ENCODE data around the gene DERA.

The DERA gene

DNA sequence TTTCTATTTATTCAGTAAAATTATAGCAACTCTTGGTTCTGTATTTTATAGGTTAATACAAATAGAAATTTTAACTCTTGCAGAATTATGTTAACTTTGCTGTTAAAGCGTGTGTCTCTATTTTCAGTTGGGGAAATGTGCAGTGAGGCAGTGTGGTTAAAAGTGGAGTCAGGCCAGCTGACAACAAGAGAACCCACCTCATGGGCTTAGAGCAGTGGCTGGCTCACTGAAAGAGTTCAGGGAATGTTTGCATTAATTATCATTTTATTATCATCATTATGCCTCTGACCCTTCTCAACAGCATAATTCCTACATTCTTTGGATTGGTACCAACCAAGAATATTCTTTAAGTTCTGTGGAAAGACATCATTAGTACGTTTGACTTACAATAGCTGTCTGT lies 163.8 kb downstream of the DERA start:
- Histone ChIP-seq H3K27ac (ENCODE audit: low read depth, low read length, poor library complexity, severe bottlenecking) (no peak overlapping the region), H3K36me3 (ENCODE audit: insufficient read depth, low read length) (no peaks in the 10 kb centered on the region), H4K20me1 (ENCODE audit: insufficient read depth, low read length) (no peaks in the 10 kb centered on the region), H3K9me3 (ENCODE audit: low read length) (no peaks in the 10 kb centered on the region), H3K4me2 (ENCODE audit: low read length) (no peak overlapping the region), H3K79me2 (ENCODE audit: insufficient read depth, low read length) (no peaks in the 10 kb centered on the region), H3K27me3 (ENCODE audit: insufficient read depth, low read length) (no peaks in the 10 kb centered on the region), H3K4me1 (ENCODE audit: insufficient read depth, low read length, severe bottlenecking) (no peaks in the 10 kb centered on the region), H2AFZ (ENCODE audit: low read length) (no peak overlapping the region), H3K4me3 (ENCODE audit: low read depth, low read length, poor library complexity, severe bottlenecking) (no peak overlapping the region), H3K9ac (ENCODE audit: low read length) (no peak overlapping the region), H3K9me2 (ENCODE audit: low read depth, low read length) (no peaks in the 10 kb centered on the region), H3F3A (ENCODE audit: insufficient read depth, low read length) (no peaks in the 10 kb centered on the region)
- TF ChIP-seq, protein P1, sequence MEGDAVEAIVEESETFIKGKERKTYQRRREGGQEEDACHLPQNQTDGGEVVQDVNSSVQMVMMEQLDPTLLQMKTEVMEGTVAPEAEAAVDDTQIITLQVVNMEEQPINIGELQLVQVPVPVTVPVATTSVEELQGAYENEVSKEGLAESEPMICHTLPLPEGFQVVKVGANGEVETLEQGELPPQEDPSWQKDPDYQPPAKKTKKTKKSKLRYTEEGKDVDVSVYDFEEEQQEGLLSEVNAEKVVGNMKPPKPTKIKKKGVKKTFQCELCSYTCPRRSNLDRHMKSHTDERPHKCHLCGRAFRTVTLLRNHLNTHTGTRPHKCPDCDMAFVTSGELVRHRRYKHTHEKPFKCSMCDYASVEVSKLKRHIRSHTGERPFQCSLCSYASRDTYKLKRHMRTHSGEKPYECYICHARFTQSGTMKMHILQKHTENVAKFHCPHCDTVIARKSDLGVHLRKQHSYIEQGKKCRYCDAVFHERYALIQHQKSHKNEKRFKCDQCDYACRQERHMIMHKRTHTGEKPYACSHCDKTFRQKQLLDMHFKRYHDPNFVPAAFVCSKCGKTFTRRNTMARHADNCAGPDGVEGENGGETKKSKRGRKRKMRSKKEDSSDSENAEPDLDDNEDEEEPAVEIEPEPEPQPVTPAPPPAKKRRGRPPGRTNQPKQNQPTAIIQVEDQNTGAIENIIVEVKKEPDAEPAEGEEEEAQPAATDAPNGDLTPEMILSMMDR (IDR thresholded peaks at IDR 0.05; ENCODE audit: low read length): no peak
- TF ChIP-seq EZH2 (IDR thresholded peaks at IDR 0.05; ENCODE audit: borderline replicate concordance, low read length): no peak

- Histone ChIP-seq H3F3A (ENCODE audit: insufficient read depth, low read length) (no peaks in the 10 kb centered on the region), H3K27me3 (ENCODE audit: insufficient read depth, low read length) (no peaks in the 10 kb centered on the region), H2AFZ (ENCODE audit: low read length) (no peak overlapping the region), H3K9me3 (ENCODE audit: low read length) (no peaks in the 10 kb centered on the region), H4K20me1 (ENCODE audit: insufficient read depth, low read length) (no peaks in the 10 kb centered on the region), H3K36me3 (ENCODE audit: insufficient read depth, low read length) (no peaks in the 10 kb centered on the region), H3K79me2 (ENCODE audit: insufficient read depth, low read length) (no peaks in the 10 kb centered on the region), H3K4me3 (ENCODE audit: low read depth, low read length, poor library complexity, severe bottlenecking) (no peak overlapping the region), H3K9ac (ENCODE audit: low read length) (no peak overlapping the region), H3K4me2 (ENCODE audit: low read length) (no peak overlapping the region), H3K4me1 (ENCODE audit: insufficient read depth, low read length, severe bottlenecking) (no peaks in the 10 kb centered on the region), H3K27ac (ENCODE audit: low read depth, low read length, poor library complexity, severe bottlenecking) (no peak overlapping the region), H3K9me2 (ENCODE audit: low read depth, low read length) (no peaks in the 10 kb centered on the region)
- TF ChIP-seq EZH2 (IDR thresholded peaks at IDR 0.05; ENCODE audit: borderline replicate concordance, low read length): no peak
- TF ChIP-seq, protein P1 (IDR thresholded peaks at IDR 0.05; ENCODE audit: low read length): no peak
Measured at GRCh38 chr12:16075887-16076286, 164.8 kb downstream of the DERA start.

GRCh38 chr12:16076557-16076956 lies 165.4 kb downstream of the DERA start:
- Histone ChIP-seq H3K27me3 (ENCODE audit: insufficient read depth, low read length) (no peaks in the 10 kb centered on the region), H3K4me2 (ENCODE audit: low read length) (no peak overlapping the region), H2AFZ (ENCODE audit: low read length) (no peak overlapping the region), H3K27ac (ENCODE audit: low read depth, low read length, poor library complexity, severe bottlenecking) (no peak overlapping the region), H3K9me3 (ENCODE audit: low read length) (no peaks in the 10 kb centered on the region), H3K36me3 (ENCODE audit: insufficient read depth, low read length) (no peaks in the 10 kb centered on the region), H3K4me3 (ENCODE audit: low read depth, low read length, poor library complexity, severe bottlenecking) (no peak overlapping the region), H3K79me2 (ENCODE audit: insufficient read depth, low read length) (no peaks in the 10 kb centered on the region), H3F3A (ENCODE audit: insufficient read depth, low read length) (no peaks in the 10 kb centered on the region), H3K9me2 (ENCODE audit: low read depth, low read length) (no peaks in the 10 kb centered on the region), H4K20me1 (ENCODE audit: insufficient read depth, low read length) (no peaks in the 10 kb centered on the region), H3K9ac (ENCODE audit: low read length) (no peak overlapping the region), H3K4me1 (ENCODE audit: insufficient read depth, low read length, severe bottlenecking) (no peaks in the 10 kb centered on the region)
- no peak for TF ChIP-seq EZH2 (IDR thresholded peaks at IDR 0.05; ENCODE audit: borderline replicate concordance, low read length)
- TF ChIP-seq, protein P1 (IDR thresholded peaks at IDR 0.05; ENCODE audit: low read length): peak; percentile 60

Data from OCI-LY1 (cell line).